ENCODE data around the gene STX4.

DNA sequence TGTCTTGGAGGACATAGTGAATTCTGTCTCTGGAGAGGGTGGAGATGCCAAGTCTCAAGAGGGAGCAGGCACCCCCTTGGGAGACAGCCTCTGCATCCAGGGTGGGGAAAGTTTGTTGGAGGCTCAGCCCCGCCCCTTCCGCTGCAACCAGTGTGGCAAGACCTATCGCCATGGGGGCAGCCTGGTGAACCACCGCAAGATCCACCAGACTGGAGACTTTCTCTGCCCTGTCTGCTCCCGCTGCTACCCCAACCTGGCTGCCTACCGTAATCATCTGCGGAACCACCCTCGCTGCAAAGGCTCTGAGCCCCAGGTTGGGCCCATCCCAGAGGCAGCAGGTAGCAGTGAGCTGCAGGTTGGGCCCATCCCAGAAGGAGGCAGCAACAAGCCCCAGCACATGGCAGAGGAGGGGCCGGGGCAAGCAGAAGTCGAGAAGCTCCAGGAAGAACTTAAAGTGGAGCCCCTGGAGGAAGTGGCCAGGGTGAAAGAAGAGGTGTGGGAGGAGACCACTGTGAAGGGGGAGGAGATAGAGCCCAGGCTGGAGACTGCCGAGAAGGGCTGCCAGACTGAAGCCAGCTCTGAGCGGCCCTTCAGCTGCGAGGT, 46.1 kb downstream of the STX4 start:
- TF ChIP-seq YY1 (IDR thresholded peaks at IDR 0.05; ENCODE audit: insufficient read depth, insufficient read length) (no peak), ZNF274 (IDR thresholded peaks at IDR 0.05; ENCODE audit: low read depth, low read length) (no peak)

All from NT2/D1 (cell line).